OCI-LY3 (cell line): ENCODE data around the gene SULT1C4.

Experiments
- CTCF ChIP-seq: fragments of 200-600, 300-600 bp; sonication (generic); IDR thresholded peaks from 2 replicates; pipeline ENCODE4 v1.5.1; 2014; ENCODE audit warnings: antibody characterized with exemption, low read length, low read depth
- EZH2phosphoT487 ChIP-seq: fragments of 200-600 bp; shearing (Covaris generic); IDR thresholded peaks from 2 replicates; pipeline ENCODE4 v1.6.1; 2018; ENCODE audit warnings: antibody characterized with exemption, mixed run types, low read depth

DNA sequence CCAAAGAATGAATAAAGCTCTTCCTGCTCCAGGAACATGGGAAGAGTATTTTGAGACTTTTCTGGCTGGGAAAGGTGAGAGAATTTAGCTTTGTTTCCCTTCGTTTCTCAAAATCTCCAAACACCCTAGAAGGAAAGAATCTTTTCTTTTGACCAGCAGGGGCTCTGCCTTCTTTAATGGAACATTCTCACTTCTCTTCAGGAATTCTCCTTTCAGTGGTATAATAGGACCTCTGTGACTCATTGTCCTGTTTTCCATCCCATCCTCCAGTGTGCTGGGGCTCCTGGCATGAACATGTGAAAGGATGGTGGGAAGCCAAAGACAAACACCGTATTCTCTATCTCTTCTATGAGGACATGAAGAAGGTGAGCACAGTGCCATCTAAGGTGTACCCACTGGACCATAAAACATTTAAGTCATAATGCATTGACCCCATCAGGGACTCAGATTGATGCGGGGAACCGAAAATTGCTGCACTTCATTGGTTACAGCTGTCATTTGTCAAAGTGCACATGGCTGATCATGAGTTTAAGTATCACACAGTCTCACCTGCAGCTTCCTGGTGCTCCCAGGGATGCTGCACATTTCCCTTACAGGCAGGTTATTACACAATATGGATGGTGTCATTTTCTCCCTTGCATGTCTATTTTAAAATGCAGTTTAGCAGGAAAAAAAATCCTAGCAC is 5.5 kb downstream of the SULT1C4 start:
- no peak for TF ChIP-seq CTCF
- no peak for TF ChIP-seq EZH2phosphoT487
